IMR-90 (cell line): Measurements from ENCODE around the gene BGLAP. TPM values are rescaled to one million over a fixed set of nuclear protein-coding genes. Genes with fewer than 3 reads are reported as not detected.

Experiments
- ATAC-seq: fragments of 200-7000 bp; cut with Tn5 transposase; 2 replicates; pipeline ENCODE4 v1.9.1; 2020; ENCODE audit warnings: low read depth, mild to moderate bottlenecking, moderate library complexity
- BruUV-seq: library from RNA; stranded (reverse); fragments of 400-500 nt; replicated peaks from 2 replicates; lab custom pipeline; 2021; lab: Mats Ljungman, UMichigan
- CTCF ChIA-PET: fragments of 300-600 bp; formaldehyde crosslinking; extraction: SDS; loops from one replicate; lab custom pipeline; 2021; ENCODE audit warnings: antibody characterized with exemption; lab: Yijun Ruan, JAX
- POLR2A ChIA-PET: fragments of 300-600 bp; sonication (Branson Sonifier 250); formaldehyde crosslinking; loops from one replicate; lab custom pipeline; 2022; ENCODE audit warnings: antibody characterized with exemption; ENCODE audit not compliant: unreplicated experiment; lab: Charles Lee
- DNase-seq: peaks from one replicate; pipeline ENCODE4 v3.0.0; 2013
- H2AFZ ChIP-seq: replicated peaks from 2 replicates; pipeline ENCODE3; 2013; ENCODE audit warnings: low read length, mild to moderate bottlenecking; ENCODE audit not compliant: poor library complexity
- H2AK5ac ChIP-seq: 2 replicates; pipeline ENCODE4 v1.6.1; 2013; ENCODE audit warnings: low read depth, low read length, inconsistent platforms
- H2AK9ac ChIP-seq: replicated peaks from 2 replicates; pipeline ENCODE3; 2013; ENCODE audit warnings: mild to moderate bottlenecking, low read depth, low read length, moderate library complexity; ENCODE audit not compliant: poor library complexity
- H2BK120ac ChIP-seq: 2 replicates; pipeline ENCODE4 v1.6.1; 2013; ENCODE audit warnings: low read depth, low read length, inconsistent platforms
- H2BK15ac ChIP-seq: 3 replicates; pipeline ENCODE4 v1.6.1; 2013; ENCODE audit warnings: low read depth, low read length, inconsistent platforms
- H2BK20ac ChIP-seq: 2 replicates; pipeline ENCODE4 v1.6.1; 2013; ENCODE audit warnings: low read depth, mild to moderate bottlenecking, inconsistent platforms, low read length, moderate library complexity
- H2BK5ac ChIP-seq: 2 replicates; pipeline ENCODE4 v1.6.1; 2013; ENCODE audit warnings: mild to moderate bottlenecking, low read depth, low read length, inconsistent platforms; ENCODE audit not compliant: poor library complexity, severe bottlenecking
- H3K14ac ChIP-seq: replicated peaks from 2 replicates; pipeline ENCODE4 v1.6.1; 2013; ENCODE audit warnings: low read depth, low read length, inconsistent platforms
- H3K18ac ChIP-seq: 2 replicates; pipeline ENCODE4 v1.6.1; 2013; ENCODE audit warnings: low read depth, low read length, control low read depth
- H3K23ac ChIP-seq: 2 replicates; pipeline ENCODE4 v1.6.1; 2013; ENCODE audit warnings: low read depth, low read length, inconsistent platforms
- H3K27ac ChIP-seq: 2 replicates; pipeline ENCODE4 v1.5.1; 2013; ENCODE audit warnings: mild to moderate bottlenecking, control low read depth, low read length; ENCODE audit not compliant: insufficient read depth
- H3K27me3 ChIP-seq: 2 replicates; pipeline ENCODE4 v1.6.1; 2013; ENCODE audit warnings: low read length; ENCODE audit not compliant: control insufficient read depth, insufficient read depth
- H3K36me3 ChIP-seq: 2 replicates; pipeline ENCODE4 v1.6.1; 2013; ENCODE audit warnings: low read length, mixed read lengths; ENCODE audit not compliant: control insufficient read depth, insufficient read depth
- H3K4ac ChIP-seq: 2 replicates; pipeline ENCODE4 v1.6.1; 2013; ENCODE audit warnings: low read depth, low read length, inconsistent platforms
- H3K4me1 ChIP-seq: 2 replicates; pipeline ENCODE4 v1.6.1; 2013; ENCODE audit warnings: low read length, mixed read lengths; ENCODE audit not compliant: control insufficient read depth, insufficient read depth
- H3K4me2 ChIP-seq: 2 replicates; pipeline ENCODE4 v1.6.1; 2013; ENCODE audit warnings: low read depth, mild to moderate bottlenecking, control low read depth, low read length, moderate library complexity
- H3K4me3 ChIP-seq: 2 replicates; pipeline ENCODE4 v1.5.1; 2013; ENCODE audit warnings: low read depth, mild to moderate bottlenecking, control low read depth, low read length, moderate library complexity; ENCODE audit not compliant: insufficient read depth
- H3K56ac ChIP-seq: 2 replicates; pipeline ENCODE4 v1.6.1; 2013; ENCODE audit warnings: low read length, inconsistent platforms; ENCODE audit not compliant: insufficient read depth; ENCODE audit errors: extremely low read depth
- H3K79me1 ChIP-seq, 2 experiments: 2 replicates each; pipeline ENCODE4 v1.6.1; 2013; ENCODE audit warnings: low read length in 2 of 2, inconsistent platforms in 1 of 2, low read depth in 1 of 2
- H3K9ac ChIP-seq: 2 replicates; pipeline ENCODE4 v1.6.1; 2013; ENCODE audit warnings: low read depth, low read length, control low read depth
- H3K9me1 ChIP-seq: 2 replicates; pipeline ENCODE4 v1.6.1; 2013; ENCODE audit warnings: low read length, inconsistent platforms; ENCODE audit not compliant: insufficient read depth
- H3K9me3 ChIP-seq: 2 replicates; pipeline ENCODE4 v1.6.1; 2013; ENCODE audit warnings: low read length; ENCODE audit not compliant: control insufficient read depth, insufficient read depth
- H4K20me1 ChIP-seq: 2 replicates; pipeline ENCODE4 v1.6.1; 2013; ENCODE audit warnings: low read length, inconsistent platforms; ENCODE audit not compliant: insufficient read depth
- H4K5ac ChIP-seq: 2 replicates; pipeline ENCODE4 v1.6.1; 2013; ENCODE audit warnings: mild to moderate bottlenecking, low read depth, low read length, control low read depth
- H4K8ac ChIP-seq, 2 experiments: 2 replicates each; pipeline ENCODE4 v1.6.1; 2013; ENCODE audit warnings: low read depth in 2 of 2, low read length in 2 of 2, control low read depth in 1 of 2, inconsistent platforms in 1 of 2
- H4K91ac ChIP-seq: 2 replicates; pipeline ENCODE4 v1.6.1; 2013; ENCODE audit warnings: low read depth, low read length, inconsistent platforms; ENCODE audit not compliant: insufficient read depth
- CHD1 ChIP-seq: IDR thresholded peaks from 2 replicates; pipeline ENCODE4 v1.6.1; 2012; ENCODE audit warnings: low read depth, low read length, improper control_type of control experiment
- ELK1 ChIP-seq: fragments of 150-350 bp; IDR thresholded peaks from 2 replicates; pipeline ENCODE4 v1.6.1; 2016; ENCODE audit warnings: low read depth, mild to moderate bottlenecking, low read length, moderate library complexity, borderline replicate concordance
- MAZ ChIP-seq: IDR thresholded peaks from 2 replicates; pipeline ENCODE4 v1.6.1; 2012; ENCODE audit warnings: low read depth, mild to moderate bottlenecking, low read length, improper control_type of control experiment, moderate library complexity, borderline replicate concordance
- MXI1 ChIP-seq: IDR thresholded peaks from 2 replicates; pipeline ENCODE4 v1.6.1; 2012; ENCODE audit warnings: low read depth, mild to moderate bottlenecking, low read length, moderate library complexity, borderline replicate concordance
- NFE2L2 ChIP-seq: fragments of 150-350 bp; IDR thresholded peaks from 2 replicates; pipeline ENCODE4 v1.6.1; 2016; ENCODE audit warnings: low read depth, mild to moderate bottlenecking, low read length
- RAD21 ChIP-seq: IDR thresholded peaks from 2 replicates; pipeline ENCODE4 v1.6.1; 2012; ENCODE audit warnings: low read length, improper control_type of control experiment
- WGBS, 2 experiments: methylation state at CpG; one replicate each; pipeline versions ENCODE4 v1.1.5 to v1.1.7; 2013; ENCODE audit warnings: missing lambda C conversion rate in 2 of 2; ENCODE audit not compliant: insufficient read length in 1 of 2; ENCODE audit errors: extremely low coverage in 2 of 2; 5-methylcytosine and 5-hydroxymethylcytosine counted together
- dilution Hi-C: fragments of 300-500 bp; cut with HindIII; formaldehyde crosslinking; loops from one replicate; pipeline ENCODE4 v1.14.3; 2018; ENCODE audit warnings: low sequenced_read_pairs; ENCODE audit not compliant: unreplicated experiment
- in situ Hi-C: fragments of 300-500 bp; cut with MboI; formaldehyde crosslinking; loops from 3 replicates; pipeline ENCODE4 v1.14.3; 2019; ENCODE audit warnings: low sequenced_read_pairs, inconsistent platforms, mixed read lengths
- intact Hi-C: fragments of 100-400 bp; cut with micrococcal nuclease; formaldehyde crosslinking; loops from 2 replicates; pipeline ENCODE4 v1.10.0; 2022
- polyA plus RNA-seq, 3 experiments: library from polyadenylated mRNA; depleted of rRNA; stranded (reverse); fragments of >200 nt; gene quantifications; 2 replicates each; pipeline ENCODE4 v1.2.3, GENCODE V29; 2012; ENCODE audit warnings: low replicate concordance in 1 of 3
- total RNA-seq: library from RNA; depleted of rRNA; stranded (reverse); fragments of >200 nt; gene quantifications from 2 replicates; pipeline ENCODE4 v1.2.3, GENCODE V29; 2012
- TF ChIP-seq, protein P1 (sequence below): conservative IDR thresholded peaks from 2 replicates; pipeline ENCODE4 v1.5.1; 2012; ENCODE audit warnings: mild to moderate bottlenecking, low read depth, low read length, improper control_type of control experiment

Gene BGLAP
- total and polyA plus RNA-seq, 2 of the 4 experiments (the other 2 are of a cell fraction): 0.67 TPM; not detected in 1

DNA sequence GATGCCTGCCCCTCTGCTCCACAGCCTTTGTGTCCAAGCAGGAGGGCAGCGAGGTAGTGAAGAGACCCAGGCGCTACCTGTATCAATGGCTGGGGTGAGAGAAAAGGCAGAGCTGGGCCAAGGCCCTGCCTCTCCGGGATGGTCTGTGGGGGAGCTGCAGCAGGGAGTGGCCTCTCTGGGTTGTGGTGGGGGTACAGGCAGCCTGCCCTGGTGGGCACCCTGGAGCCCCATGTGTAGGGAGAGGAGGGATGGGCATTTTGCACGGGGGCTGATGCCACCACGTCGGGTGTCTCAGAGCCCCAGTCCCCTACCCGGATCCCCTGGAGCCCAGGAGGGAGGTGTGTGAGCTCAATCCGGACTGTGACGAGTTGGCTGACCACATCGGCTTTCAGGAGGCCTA lies 754 bp downstream of the BGLAP start:
- no peak overlapping the region for H2BK15ac ChIP-seq
- H2AFZ ChIP-seq: no peak overlapping the region
- intact Hi-C loops: no loop called here
- no peak overlapping the region for H4K8ac ChIP-seq
- no peak overlapping the region for H3K18ac ChIP-seq
- H2BK120ac ChIP-seq: no peak overlapping the region
- H3K4me3 ChIP-seq: no peak overlapping the region
- 83% methylated on average over 1 of the region's 10 CpGs; no CpG with 5 or more reads in 1 of the 2 experiments for WGBS, 2 experiments
- POLR2A ChIA-PET: no interaction called here
- CTCF ChIA-PET: no interaction called here
- H3K56ac ChIP-seq: no peak overlapping the region
- H3K23ac ChIP-seq: no peak overlapping the region
- TF ChIP-seq, protein P1, sequence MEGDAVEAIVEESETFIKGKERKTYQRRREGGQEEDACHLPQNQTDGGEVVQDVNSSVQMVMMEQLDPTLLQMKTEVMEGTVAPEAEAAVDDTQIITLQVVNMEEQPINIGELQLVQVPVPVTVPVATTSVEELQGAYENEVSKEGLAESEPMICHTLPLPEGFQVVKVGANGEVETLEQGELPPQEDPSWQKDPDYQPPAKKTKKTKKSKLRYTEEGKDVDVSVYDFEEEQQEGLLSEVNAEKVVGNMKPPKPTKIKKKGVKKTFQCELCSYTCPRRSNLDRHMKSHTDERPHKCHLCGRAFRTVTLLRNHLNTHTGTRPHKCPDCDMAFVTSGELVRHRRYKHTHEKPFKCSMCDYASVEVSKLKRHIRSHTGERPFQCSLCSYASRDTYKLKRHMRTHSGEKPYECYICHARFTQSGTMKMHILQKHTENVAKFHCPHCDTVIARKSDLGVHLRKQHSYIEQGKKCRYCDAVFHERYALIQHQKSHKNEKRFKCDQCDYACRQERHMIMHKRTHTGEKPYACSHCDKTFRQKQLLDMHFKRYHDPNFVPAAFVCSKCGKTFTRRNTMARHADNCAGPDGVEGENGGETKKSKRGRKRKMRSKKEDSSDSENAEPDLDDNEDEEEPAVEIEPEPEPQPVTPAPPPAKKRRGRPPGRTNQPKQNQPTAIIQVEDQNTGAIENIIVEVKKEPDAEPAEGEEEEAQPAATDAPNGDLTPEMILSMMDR: no peak
- TF ChIP-seq ELK1 (no peak), NFE2L2 (no peak), MXI1 (no peak), CHD1 (no peak), MAZ (no peak), RAD21 (no peak)
- ATAC-seq: no peak
- in situ Hi-C loops: no loop called here
- H2AK5ac ChIP-seq: no peak overlapping the region
- peaks cover 16% of the 10 kb centered on the region; the same call in 1 of the 2 replicates for H3K36me3 ChIP-seq
- dilution Hi-C loops: no loop called here
- H3K79me1 ChIP-seq: no peaks in the 10 kb centered on the region
- no TSS peak for BruUV-seq
- H3K9ac ChIP-seq: no peak overlapping the region
- peaks cover 2% of the 10 kb centered on the region; the same call in 1 of the 2 replicates for H3K4me1 ChIP-seq
- no peak overlapping the region for H3K4me2 ChIP-seq
- H3K9me1 ChIP-seq: peaks cover 5% of the 10 kb centered on the region; the same call in 1 of the 2 replicates
- no peak overlapping the region for H3K4ac ChIP-seq
- H4K5ac ChIP-seq: no peak overlapping the region
- H4K91ac ChIP-seq: no peak overlapping the region
- H3K27me3 ChIP-seq: peaks cover 12% of the 10 kb centered on the region; the same call in 1 of the 2 replicates
- no peak overlapping the region for H2BK5ac ChIP-seq
- H2AK9ac ChIP-seq: no peak overlapping the region
- H3K27ac ChIP-seq: no peak overlapping the region
- H3K14ac ChIP-seq: no peak overlapping the region
- H2BK20ac ChIP-seq: no peak overlapping the region
- H4K20me1 ChIP-seq: no peaks in the 10 kb centered on the region; the same call in 1 of the 2 replicates
- no peaks in the 10 kb centered on the region for H3K9me3 ChIP-seq
- no peak for DNase-seq
